GM19240 (cell line): Measurements from ENCODE around the gene F11R.
A peak's percentile ranks its signal among the peaks of the same experiment; 100 is the strongest.
"Not testable (repeated sequence)": the region's sequence is repeated elsewhere in the genome, so short reads cannot be mapped to it uniquely, and the experiment has no call there.

Experiments
- DNase-seq: peaks from one replicate; pipeline ENCODE4 v3.0.0; 2011; ENCODE audit warnings: low spot score; ENCODE audit not compliant: insufficient read length

Gene F11R

GRCh38 chr1:161013131-161013487 is 7.8 kb downstream of the F11R start:
- no peak for DNase-seq

GRCh38 chr1:161012420-161012819 is 8.5 kb downstream of the F11R start:
- no peak for DNase-seq

GRCh38 chr1:161009602-161010211 is 11.2 kb downstream of the F11R start:
- no peak for DNase-seq

- DNase-seq, result no peak
Measured at GRCh38 chr1:161008869-161009510, 12.0 kb downstream of the F11R start.

GRCh38 chr1:161007369-161007768 is 13.6 kb downstream of the F11R start:
- DNase-seq, result no peak

GRCh38 chr1:161006563-161006962 is 14.4 kb downstream of the F11R start:
- no peak for DNase-seq

GRCh38 chr1:161001525-161001924 is 19.4 kb downstream of the F11R start:
- DNase-seq, result no peak

- DNase-seq, result no peak
Measured at GRCh38 chr1:161000736-161001480, 20.0 kb downstream of the F11R start.

- no peak for DNase-seq
Measured at GRCh38 chr1:160999376-160999775, 21.6 kb downstream of the F11R start.

- peak; percentile 56 for DNase-seq
Measured at GRCh38 chr1:160997323-160998038, 23.5 kb downstream of the F11R start.

- no peak for DNase-seq
Measured at GRCh38 chr1:160996178-160996577, 24.8 kb downstream of the F11R start.

GRCh38 chr1:160993544-160994193 is 27.3 kb downstream of the F11R start:
- DNase-seq, result no peak

- DNase-seq, result not testable (repeated sequence)
Measured at GRCh38 chr1:160992036-160992435, 28.9 kb downstream of the F11R start.

- DNase-seq, result no peak
Measured at GRCh38 chr1:160987359-160988050, 33.4 kb downstream of the F11R start.

GRCh38 chr1:160985723-160986122 is 35.2 kb downstream of the F11R start:
- DNase-seq, result no peak

GRCh38 chr1:160981584-160982411 is 39.2 kb downstream of the F11R start:
- no peak for DNase-seq

GRCh38 chr1:160979286-160979685 is 41.7 kb downstream of the F11R start:
- DNase-seq, result no peak

GRCh38 chr1:160978510-160978927 is 42.4 kb downstream of the F11R start:
- DNase-seq, result no peak

- DNase-seq, result no peak
Measured at GRCh38 chr1:160975026-160975425, 45.9 kb downstream of the F11R start.

- no peak for DNase-seq
Measured at GRCh38 chr1:160973491-160973890, 47.5 kb downstream of the F11R start.
